SK-N-SH (cell line): ENCODE measurements around the gene KCTD21. TPM values are rescaled to one million over a fixed set of nuclear protein-coding genes. Genes with fewer than 3 reads are reported as not detected.
A peak's percentile ranks its signal among the peaks of the same experiment; 100 is the strongest.
"Not testable (repeated sequence)": the region's sequence is repeated elsewhere in the genome, so short reads cannot be mapped to it uniquely, and the experiment has no call there.

Experiments used
- CTCF ChIA-PET: fragments of 300-600, 350-600 bp; formaldehyde crosslinking; extraction: SDS; loops from one replicate; lab custom pipeline; 2021; lab: Yijun Ruan, JAX
- POLR2A ChIA-PET: fragments of 350-600 bp; sonication (Branson Sonifier 250); formaldehyde crosslinking; extraction: SDS; loops from one replicate; lab custom pipeline; 2020; ENCODE audit warnings: antibody characterized with exemption, inconsistent platforms; lab: Yijun Ruan, JAX
- DNase-seq: peaks from one replicate; pipeline ENCODE4 v3.0.0; 2012
- H2AFZ ChIP-seq: fragments of 200-600 bp; sonication (generic); 2 replicates; pipeline ENCODE4 v1.8.1; 2016; ENCODE audit warnings: antibody characterized with exemption, mild to moderate bottlenecking, low read depth
- H3F3A ChIP-seq: fragments of 200-600 bp; sonication (generic); replicated peaks from 2 replicates; pipeline ENCODE3; 2016; ENCODE audit warnings: antibody characterized with exemption, mild to moderate bottlenecking; ENCODE audit not compliant: insufficient read depth
- H3K27ac ChIP-seq, 2 experiments: fragments of 200-500 bp in 1 of 2; fragments of 200-600 bp in 1 of 2; sonication (Bioruptor generic) in 1 of 2; sonication (generic), shearing (Covaris generic) in 1 of 2; 2 replicates each; pipeline versions ENCODE4 v1.5.1 to v1.6.1; 2014 to 2016; ENCODE audit warnings: low read depth in 2 of 2, inconsistent platforms in 1 of 2, low read length in 1 of 2, mild to moderate bottlenecking in 1 of 2, mixed read lengths in 1 of 2
- H3K27me3 ChIP-seq: fragments of 200-600 bp; sonication (generic), shearing (Covaris generic); 2 replicates; pipeline ENCODE4 v1.6.1; 2016; ENCODE audit warnings: mixed run types; ENCODE audit not compliant: insufficient read depth
- H3K36me3 ChIP-seq, 2 experiments: fragments of 200-500 bp in 1 of 2; fragments of 200-600 bp in 1 of 2; sonication (Bioruptor generic) in 1 of 2; sonication (generic) in 1 of 2; replicated peaks in 1 of 2; 2 replicates each; pipeline versions ENCODE3 to v1.5.1; 2014 to 2016; ENCODE audit warnings: low read length in 1 of 2, mild to moderate bottlenecking in 1 of 2; ENCODE audit not compliant: insufficient read depth in 2 of 2, control insufficient read depth in 1 of 2
- H3K4me1 ChIP-seq, 2 experiments: fragments of 200-500 bp in 1 of 2; fragments of 200-600 bp in 1 of 2; sonication (Bioruptor generic) in 1 of 2; sonication (generic), shearing (Covaris generic) in 1 of 2; 2 replicates each; pipeline versions ENCODE4 v1.5.1 to v1.6.1; 2014 to 2016; ENCODE audit warnings: low read depth in 1 of 2, low read length in 1 of 2, mixed run types in 1 of 2; ENCODE audit not compliant: insufficient read depth in 2 of 2, control insufficient read depth in 1 of 2
- H3K4me2 ChIP-seq: fragments of 200-600 bp; sonication (generic), shearing (Covaris generic); 2 replicates; pipeline ENCODE4 v1.6.1; 2017; ENCODE audit warnings: mixed run types
- H3K4me3 ChIP-seq, 2 experiments: fragments of 200-500 bp in 1 of 2; fragments of 200-600 bp in 1 of 2; sonication (Bioruptor generic) in 1 of 2; sonication (generic), shearing (Covaris generic) in 1 of 2; 2 replicates each; pipeline versions ENCODE4 v1.5.1 to v1.8.1; 2014 to 2016; ENCODE audit warnings: low read depth in 2 of 2, inconsistent platforms in 1 of 2, low read length in 1 of 2, mild to moderate bottlenecking in 1 of 2, mixed read lengths in 1 of 2, moderate library complexity in 1 of 2
- H3K79me2 ChIP-seq: fragments of 200-600 bp; sonication (generic); 2 replicates; pipeline ENCODE4 v1.8.1; 2017; ENCODE audit warnings: mild to moderate bottlenecking; ENCODE audit not compliant: insufficient read depth
- H3K9ac ChIP-seq: fragments of 200-600 bp; sonication (generic); 2 replicates; pipeline ENCODE4 v1.6.1; 2017; ENCODE audit warnings: mixed run types
- H3K9me2 ChIP-seq: fragments of 200-600 bp; sonication (generic); 2 replicates; pipeline ENCODE4 v1.6.1; 2017; ENCODE audit warnings: mixed run types
- H3K9me3 ChIP-seq: fragments of 200-600 bp; sonication (generic); 2 replicates; pipeline ENCODE4 v1.6.1; 2017; ENCODE audit warnings: mixed run types, mild to moderate bottlenecking, moderate library complexity
- H4K20me1 ChIP-seq: fragments of 200-600 bp; sonication (generic); 2 replicates; pipeline ENCODE4 v1.6.1; 2017; ENCODE audit warnings: mild to moderate bottlenecking, mixed run types; ENCODE audit not compliant: insufficient read depth
- CHD2 ChIP-seq: fragments of 150-350 bp; IDR thresholded peaks from 2 replicates; pipeline ENCODE4 v1.6.1; 2018; ENCODE audit warnings: low read length; ENCODE audit not compliant: partially characterized antibody
- FOSL2 ChIP-seq: IDR thresholded peaks from 2 replicates; pipeline ENCODE4 v1.4.0; 2012; ENCODE audit warnings: low read depth, mild to moderate bottlenecking, moderate library complexity, borderline replicate concordance
- FOXM1 ChIP-seq: IDR thresholded peaks from 2 replicates; pipeline ENCODE4 v1.4.0; 2012; ENCODE audit warnings: low read depth, mild to moderate bottlenecking
- GABPA ChIP-seq: IDR thresholded peaks from 2 replicates; pipeline ENCODE4 v1.4.0; 2012; ENCODE audit warnings: low read depth, mild to moderate bottlenecking
- JUND ChIP-seq: IDR thresholded peaks from 2 replicates; pipeline ENCODE4 v1.4.0; 2012
- MEF2A ChIP-seq: IDR thresholded peaks from 2 replicates; pipeline ENCODE4 v1.4.0; 2012; ENCODE audit warnings: low read depth, borderline replicate concordance
- NFIC ChIP-seq: IDR thresholded peaks from 2 replicates; pipeline ENCODE4 v1.4.0; 2012; ENCODE audit warnings: borderline replicate concordance
- POLR2AphosphoS5 ChIP-seq: IDR thresholded peaks from 2 replicates; pipeline ENCODE4 v1.6.1; 2012; ENCODE audit warnings: low read depth, low read length
- RAD21 ChIP-seq: IDR thresholded peaks from 2 replicates; pipeline ENCODE4 v1.6.1; 2012; ENCODE audit warnings: mild to moderate bottlenecking, low read length
- RCOR1 ChIP-seq: fragments of 150-350 bp; IDR thresholded peaks from 2 replicates; pipeline ENCODE4 v1.6.1; 2017; ENCODE audit warnings: antibody characterized with exemption, low read length
- REST ChIP-seq: IDR thresholded peaks from 2 replicates; pipeline ENCODE4 v1.6.1; 2012; ENCODE audit warnings: mild to moderate bottlenecking, low read depth, low read length, moderate library complexity
- RFX5 ChIP-seq: IDR thresholded peaks from 2 replicates; pipeline ENCODE4 v1.6.1; 2012; ENCODE audit warnings: mild to moderate bottlenecking, improper control_type of control experiment, low read length
- RXRA ChIP-seq: IDR thresholded peaks from 2 replicates; pipeline ENCODE4 v1.4.0; 2012; ENCODE audit warnings: low read depth, mild to moderate bottlenecking, borderline replicate concordance
- SIN3A ChIP-seq: IDR thresholded peaks from 2 replicates; pipeline ENCODE4 v1.6.1; 2012; ENCODE audit warnings: low read depth, mild to moderate bottlenecking, low read length, moderate library complexity, borderline replicate concordance
- TEAD4 ChIP-seq: IDR thresholded peaks from 2 replicates; pipeline ENCODE4 v1.4.0; 2012; ENCODE audit warnings: mild to moderate bottlenecking, borderline replicate concordance; ENCODE audit not compliant: insufficient read depth
- YY1 ChIP-seq: IDR thresholded peaks from 2 replicates; pipeline ENCODE4 v1.4.0; 2012; ENCODE audit warnings: low read depth, mild to moderate bottlenecking
- WGBS: methylation state at CpG from one replicate; pipeline ENCODE4 v1.1.6; 2017; ENCODE audit warnings: low lambda C conversion rate; 5-methylcytosine and 5-hydroxymethylcytosine counted together
- polyA plus RNA-seq, 3 experiments: library from polyadenylated mRNA; depleted of rRNA; stranded (reverse); fragments of >200 nt; gene quantifications; 2 replicates each; pipeline ENCODE4 v1.2.3, GENCODE V29; 2012
- TF ChIP-seq, protein P1 (sequence below): fragments of 150-350 bp; IDR thresholded peaks from 2 replicates; pipeline ENCODE4 v1.6.1; 2017; ENCODE audit warnings: antibody characterized with exemption, low read length, low read depth, borderline replicate concordance

KCTD21 gene
- polyA plus RNA-seq, 1 of the 3 experiments (the other 2 are of a cell fraction), result 5.0 TPM

- DNase-seq, result no peak
- no peak overlapping the region for H3K4me3 ChIP-seq
- POLR2A ChIA-PET, result no interaction called here
- CTCF ChIA-PET, result no interaction called here
- H3K9me3 ChIP-seq, result no peaks in the 10 kb centered on the region
- H3K36me3 ChIP-seq, result no peaks in the 10 kb centered on the region
- H3K9me2 ChIP-seq, result no peaks in the 10 kb centered on the region
- H3K9ac ChIP-seq, result no peak overlapping the region
- WGBS, result 83% methylated on average over 5 of the region's 5 CpGs
- H3K27ac ChIP-seq, result no peak overlapping the region
- no peak overlapping the region for H2AFZ ChIP-seq
- peaks cover 10% of the 10 kb centered on the region for H3F3A ChIP-seq
- TF ChIP-seq CHD2 (no peak), GABPA (no peak), MEF2A (no peak), REST (no peak), SIN3A (no peak), RCOR1 (no peak)
- H4K20me1 ChIP-seq, result no peaks in the 10 kb centered on the region
- no peaks in the 10 kb centered on the region for H3K27me3 ChIP-seq
- peaks cover 0 to 16% of the 10 kb centered on the region in 2 experiments; a peak in 2 of 4 replicates for H3K4me1 ChIP-seq
- H3K79me2 ChIP-seq, result no peaks in the 10 kb centered on the region
- H3K4me2 ChIP-seq, result no peak overlapping the region
Observed at GRCh38 chr11:78234006-78234405, 45.6 kb upstream of the KCTD21 start.

- H4K20me1 ChIP-seq, H3K4me2 ChIP-seq, H3K27ac ChIP-seq, H3K9me3 ChIP-seq, CTCF ChIA-PET, DNase-seq, H2AFZ ChIP-seq, H3K36me3 ChIP-seq, H3K4me3 ChIP-seq, H3K9ac ChIP-seq, H3K27me3 ChIP-seq, H3F3A ChIP-seq, H3K79me2 ChIP-seq, H3K9me2 ChIP-seq, POLR2A ChIA-PET: not testable (repeated sequence)
- H3K4me1 ChIP-seq, result peaks cover 0 to 21% of the 10 kb centered on the region in 2 experiments; a peak in 2 of 4 replicates
- 93% methylated on average over 3 of the region's 6 CpGs for WGBS
Observed at GRCh38 chr11:78233046-78233445, 44.6 kb upstream of the KCTD21 start.

DNA sequence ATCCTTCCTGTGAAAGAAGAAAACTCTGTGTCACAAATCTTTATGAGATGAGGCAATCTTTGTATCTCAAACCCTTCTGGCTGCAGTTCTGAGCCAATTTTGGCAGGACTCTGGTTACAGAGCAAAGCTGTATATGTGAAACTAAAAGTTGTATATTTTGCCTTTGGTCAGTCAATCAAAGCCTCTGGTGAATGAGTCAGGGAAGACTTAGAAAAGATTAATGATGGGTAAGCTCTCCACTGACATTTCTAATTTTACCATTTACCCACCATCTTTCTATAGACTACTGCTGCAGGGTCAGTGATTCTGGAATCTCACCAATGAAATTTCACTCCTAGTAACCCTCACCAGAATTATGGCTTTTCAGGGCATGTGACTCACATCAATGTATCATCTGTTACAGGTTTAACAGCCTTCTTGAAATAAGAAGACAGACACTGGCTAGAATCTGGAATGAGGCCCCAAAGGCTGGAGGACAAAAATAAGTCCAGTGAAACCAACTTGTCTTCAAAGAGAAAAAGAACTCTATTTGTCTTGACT is 43.6 kb upstream of the KCTD21 start:
- Histone ChIP-seq H3K4me3 (no peak overlapping the region), H3K9ac (no peak overlapping the region), H3K9me2 (no peaks in the 10 kb centered on the region), H3K36me3 (peaks cover 0 to 1% of the 10 kb centered on the region in 2 experiments), H3F3A (peaks cover 10% of the 10 kb centered on the region), H3K4me2 (no peak overlapping the region), H3K9me3 (no peaks in the 10 kb centered on the region), H4K20me1 (no peaks in the 10 kb centered on the region), H3K27me3 (no peaks in the 10 kb centered on the region), H3K79me2 (no peaks in the 10 kb centered on the region), H2AFZ (no peak overlapping the region), H3K27ac (peak overlapping the region; percentile 41 to 45), H3K4me1 (peaks cover 0 to 21% of the 10 kb centered on the region in 2 experiments; a peak in 2 of 4 replicates)
- POLR2A ChIA-PET, result no interaction called here
- DNase-seq, result no peak
- CTCF ChIA-PET, result interaction anchor here (1.1 to 1.7 kb wide), 3 partner anchors 9 to 184 kb away, joined by 3 to 5 read pairs (median 3); no protein-coding TSS in a partner anchor
- peak; percentile 47; the same call in 1 of the 2 replicates for TF ChIP-seq FOSL2
- peak; percentile 34; the same call in 1 of the 2 replicates for TF ChIP-seq NFIC
- no peak for TF ChIP-seq CHD2
- TF ChIP-seq RXRA, result 0 out of 2 replicates have a peak, but pooled peaks have one; percentile 28
- TF ChIP-seq FOXM1, result no peak
- TF ChIP-seq RAD21, result no peak
- TF ChIP-seq YY1, result no peak
- no peak for TF ChIP-seq TEAD4
- no peak; the same call in none of the 2 replicates for TF ChIP-seq JUND
- TF ChIP-seq SIN3A, result no peak
- no peak for TF ChIP-seq RFX5
- TF ChIP-seq, protein P1, sequence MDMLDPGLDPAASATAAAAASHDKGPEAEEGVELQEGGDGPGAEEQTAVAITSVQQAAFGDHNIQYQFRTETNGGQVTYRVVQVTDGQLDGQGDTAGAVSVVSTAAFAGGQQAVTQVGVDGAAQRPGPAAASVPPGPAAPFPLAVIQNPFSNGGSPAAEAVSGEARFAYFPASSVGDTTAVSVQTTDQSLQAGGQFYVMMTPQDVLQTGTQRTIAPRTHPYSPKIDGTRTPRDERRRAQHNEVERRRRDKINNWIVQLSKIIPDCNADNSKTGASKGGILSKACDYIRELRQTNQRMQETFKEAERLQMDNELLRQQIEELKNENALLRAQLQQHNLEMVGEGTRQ, result no peak
- TF ChIP-seq GABPA, result no peak
- TF ChIP-seq POLR2AphosphoS5, result 0 out of 2 replicates have a peak, but pooled peaks have one; percentile 26
